MM.1S (cell line): ENCODE results near the gene PRAMEF10.
"Not testable (repeated sequence)": the region's sequence is repeated elsewhere in the genome, so short reads cannot be mapped to it uniquely, and the experiment has no call there.

Source experiments
- CTCF ChIP-seq: fragments of 300-600 bp; sonication (generic); IDR thresholded peaks from 2 replicates; pipeline ENCODE4 v1.5.1; 2016; ENCODE audit warnings: antibody characterized with exemption, low read length, mixed read lengths
- EZH2 ChIP-seq: fragments of 300-600 bp; sonication (generic); optimal IDR thresholded peaks from 2 replicates; pipeline ENCODE3; 2017; ENCODE audit warnings: low read depth, mild to moderate bottlenecking, antibody characterized with exemption, low read length, mixed read lengths
- EZH2phosphoT487 ChIP-seq: fragments of 300-600 bp; sonication (generic); IDR thresholded peaks from 2 replicates; pipeline ENCODE4 v1.6.1; 2018; ENCODE audit warnings: antibody characterized with exemption, low read length

- not testable (repeated sequence) for TF ChIP-seq CTCF, EZH2, EZH2phosphoT487
These were observed 34.8 kb downstream of the PRAMEF10 start for GRCh38 chr1:12863131-12863880.
